GM13976 (cell line): ENCODE results near the gene MYCL.

Experiments used
- DNase-seq: peaks from one replicate; pipeline ENCODE4 v3.0.0; 2012; ENCODE audit warnings: low spot score
- in situ Hi-C: fragments of 300-500 bp; cut with MboI; formaldehyde crosslinking; loops from one replicate; pipeline ENCODE4 v1.12.0; 2022; ENCODE audit warnings: low sequenced_read_pairs, mixed read lengths, inconsistent platforms; ENCODE audit not compliant: unreplicated experiment
- TF ChIP-seq, protein P1 (sequence below): IDR thresholded peaks from 2 replicates; pipeline ENCODE4 v1.5.1; 2012; ENCODE audit warnings: borderline replicate concordance, mild to moderate bottlenecking; ENCODE audit not compliant: insufficient read depth; ENCODE audit errors: extremely low read depth, missing control alignments, control extremely low read depth

The MYCL gene

DNA sequence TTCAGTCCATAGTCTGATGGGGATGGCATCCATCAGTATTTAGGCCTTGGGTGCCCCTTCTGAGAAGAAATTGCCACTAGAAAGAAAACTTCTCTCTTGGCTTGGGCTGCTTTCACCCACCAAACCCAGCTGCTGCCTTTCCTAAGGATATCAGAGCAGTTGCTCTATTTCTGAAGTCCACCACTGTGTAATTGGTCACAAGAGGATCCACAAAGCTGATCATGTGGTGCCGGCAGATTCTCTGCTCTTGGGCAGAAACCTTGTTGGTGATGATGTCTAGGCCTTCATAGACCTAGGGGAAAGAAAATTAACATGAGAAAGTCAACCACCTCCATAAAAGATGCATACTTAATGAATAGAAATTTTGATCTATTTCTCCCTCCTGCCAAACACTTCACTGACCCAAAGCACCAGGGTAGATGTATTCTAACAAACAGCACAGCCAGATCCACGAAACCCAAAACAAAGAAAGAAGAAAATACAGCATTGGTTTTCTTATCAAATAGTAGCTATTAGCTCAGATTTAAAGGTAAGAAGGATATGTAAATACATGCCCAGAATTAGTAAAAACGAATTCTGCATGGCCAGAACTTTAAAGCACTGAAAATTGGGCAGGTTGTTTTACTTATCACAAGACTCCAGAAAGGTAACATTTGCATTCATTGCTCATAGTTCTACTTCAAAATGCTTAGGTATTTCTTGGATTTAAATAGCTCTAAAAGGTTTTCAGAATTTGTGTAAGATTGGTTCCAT lies 44.4 kb downstream of the MYCL start:
- in situ Hi-C loops, result no loop called here
- TF ChIP-seq, protein P1, sequence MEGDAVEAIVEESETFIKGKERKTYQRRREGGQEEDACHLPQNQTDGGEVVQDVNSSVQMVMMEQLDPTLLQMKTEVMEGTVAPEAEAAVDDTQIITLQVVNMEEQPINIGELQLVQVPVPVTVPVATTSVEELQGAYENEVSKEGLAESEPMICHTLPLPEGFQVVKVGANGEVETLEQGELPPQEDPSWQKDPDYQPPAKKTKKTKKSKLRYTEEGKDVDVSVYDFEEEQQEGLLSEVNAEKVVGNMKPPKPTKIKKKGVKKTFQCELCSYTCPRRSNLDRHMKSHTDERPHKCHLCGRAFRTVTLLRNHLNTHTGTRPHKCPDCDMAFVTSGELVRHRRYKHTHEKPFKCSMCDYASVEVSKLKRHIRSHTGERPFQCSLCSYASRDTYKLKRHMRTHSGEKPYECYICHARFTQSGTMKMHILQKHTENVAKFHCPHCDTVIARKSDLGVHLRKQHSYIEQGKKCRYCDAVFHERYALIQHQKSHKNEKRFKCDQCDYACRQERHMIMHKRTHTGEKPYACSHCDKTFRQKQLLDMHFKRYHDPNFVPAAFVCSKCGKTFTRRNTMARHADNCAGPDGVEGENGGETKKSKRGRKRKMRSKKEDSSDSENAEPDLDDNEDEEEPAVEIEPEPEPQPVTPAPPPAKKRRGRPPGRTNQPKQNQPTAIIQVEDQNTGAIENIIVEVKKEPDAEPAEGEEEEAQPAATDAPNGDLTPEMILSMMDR, result no peak

DNA sequence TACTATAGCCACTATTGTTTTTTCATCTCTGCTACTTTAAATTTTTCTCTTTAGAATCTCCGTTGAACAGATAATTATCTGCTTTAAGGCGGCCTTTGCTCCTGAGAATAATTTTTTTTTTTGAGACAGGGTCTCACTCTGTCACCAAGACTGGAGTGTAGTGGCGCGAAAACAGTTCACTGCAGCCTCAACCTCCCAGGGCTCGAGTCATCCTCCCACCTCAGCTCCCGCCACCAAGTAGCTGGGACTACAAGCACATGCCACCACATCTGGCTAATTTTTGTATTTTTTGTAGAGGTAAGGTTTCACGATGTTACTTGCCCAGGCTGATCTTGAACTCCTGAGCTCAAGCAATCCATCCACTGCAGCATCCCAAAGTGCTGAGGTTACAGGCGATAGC lies 47.0 kb downstream of the MYCL start:
- TF ChIP-seq, protein P1, result no peak
- in situ Hi-C loops, result no loop called here
- DNase-seq, result no peak

More for the DNA sequence above, 44.4 kb downstream of the MYCL start:
- no peak for DNase-seq

- TF ChIP-seq, protein P1, result no peak
- in situ Hi-C loops, result no loop called here
- DNase-seq, result no peak
Measured at GRCh38 chr1:39854314-39854713, 47.4 kb downstream of the MYCL start.

- in situ Hi-C loops, result no loop called here
- TF ChIP-seq, protein P1, result no peak
- no peak for DNase-seq
Measured at GRCh38 chr1:39852876-39853275, 48.8 kb downstream of the MYCL start.

DNA sequence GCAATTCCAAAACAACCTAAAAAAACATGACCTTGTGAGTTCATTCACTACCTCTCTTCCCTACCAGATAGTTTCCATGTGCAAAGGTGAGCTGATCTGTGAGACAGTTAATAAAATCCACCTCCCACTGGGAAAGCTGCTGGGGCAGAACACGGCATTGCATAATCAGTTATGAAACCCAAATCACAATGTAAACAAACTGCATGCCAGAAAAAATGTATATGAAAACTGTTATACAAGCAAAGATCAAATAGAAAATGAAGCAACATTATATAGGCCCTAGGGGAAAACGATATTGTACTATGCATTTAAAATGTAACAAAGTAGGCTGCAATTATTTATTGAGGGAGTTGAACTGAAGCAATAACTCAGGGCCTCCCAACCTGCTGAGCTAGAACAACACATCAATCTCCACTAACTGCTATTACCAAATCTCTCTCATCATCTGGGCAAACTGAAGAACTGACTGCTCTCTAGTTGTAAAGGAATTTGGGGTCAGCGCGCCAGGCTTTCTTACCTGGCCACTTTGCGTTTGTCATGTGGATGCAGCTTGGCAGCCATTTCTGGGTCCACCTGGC lies 49.4 kb downstream of the MYCL start:
- DNase-seq, result no peak
- TF ChIP-seq, protein P1, result no peak
- in situ Hi-C loops, result no loop called here

- DNase-seq, result no peak
- in situ Hi-C loops, result no loop called here
- TF ChIP-seq, protein P1, result no peak
Measured at GRCh38 chr1:39850606-39851216, 51.0 kb downstream of the MYCL start.
